ENCODE measurements around the gene EXOC6.
"Not testable (repeated sequence)": the region's sequence is repeated elsewhere in the genome, so short reads cannot be mapped to it uniquely, and the experiment has no call there.

EXOC6 gene

GRCh38 chr10:92907280-92907679, 59.0 kb downstream of the EXOC6 start:
- H3K27me3 ChIP-seq = no peaks in the 10 kb centered on the region
- no peak for DNase-seq
- H3K36me3 ChIP-seq = no peaks in the 10 kb centered on the region
- TF ChIP-seq CTCF (IDR thresholded peaks at IDR 0.05; ENCODE audit: low read depth, low read length) = no peak
- no peaks in the 10 kb centered on the region for H3K4me1 ChIP-seq
- H3K9me3 ChIP-seq = no peaks in the 10 kb centered on the region
- H3K4me3 ChIP-seq (ENCODE audit: low read depth, low read length) = no peak overlapping the region

- not testable (repeated sequence) for H3K36me3 ChIP-seq; H3K9me3 ChIP-seq; H3K4me3 ChIP-seq (ENCODE audit: low read depth, low read length); H3K27me3 ChIP-seq; DNase-seq; H3K4me1 ChIP-seq
Measured at GRCh38 chr10:92912631-92913030, 64.3 kb downstream of the EXOC6 start.

- H3K27me3 ChIP-seq = no peaks in the 10 kb centered on the region
- no peaks in the 10 kb centered on the region; the same call in 1 of the 2 replicates for H3K4me1 ChIP-seq
- H3K4me3 ChIP-seq (ENCODE audit: low read depth, low read length) = no peak overlapping the region
- no peak for DNase-seq
- no peak for TF ChIP-seq CTCF (IDR thresholded peaks at IDR 0.05; ENCODE audit: low read depth, low read length)
- no peaks in the 10 kb centered on the region for H3K9me3 ChIP-seq
- no peaks in the 10 kb centered on the region for H3K36me3 ChIP-seq
Measured at GRCh38 chr10:92913973-92914372, 65.7 kb downstream of the EXOC6 start.

GRCh38 chr10:92914478-92915325, 66.4 kb downstream of the EXOC6 start:
- H3K4me1 ChIP-seq = no peaks in the 10 kb centered on the region; the same call in 1 of the 2 replicates
- no peaks in the 10 kb centered on the region for H3K36me3 ChIP-seq
- no peaks in the 10 kb centered on the region for H3K9me3 ChIP-seq
- DNase-seq = peak; percentile 69
- H3K27me3 ChIP-seq = no peaks in the 10 kb centered on the region
- TF ChIP-seq CTCF (IDR thresholded peaks at IDR 0.05; ENCODE audit: low read depth, low read length) = peak; percentile 80
- no peak overlapping the region for H3K4me3 ChIP-seq (ENCODE audit: low read depth, low read length)

GRCh38 chr10:92915892-92916291, 67.6 kb downstream of the EXOC6 start:
- no peak for DNase-seq
- Histone ChIP-seq H3K27me3 (no peaks in the 10 kb centered on the region), H3K4me3 (ENCODE audit: low read depth, low read length) (no peak overlapping the region), H3K9me3 (no peaks in the 10 kb centered on the region), H3K4me1 (no peaks in the 10 kb centered on the region; the same call in 1 of the 2 replicates), H3K36me3 (no peaks in the 10 kb centered on the region)
- no peak for TF ChIP-seq CTCF (IDR thresholded peaks at IDR 0.05; ENCODE audit: low read depth, low read length)

GRCh38 chr10:92916433-92916832, 68.1 kb downstream of the EXOC6 start:
- no peaks in the 10 kb centered on the region for H3K9me3 ChIP-seq
- H3K4me1 ChIP-seq = no peaks in the 10 kb centered on the region; the same call in 1 of the 2 replicates
- no peak overlapping the region for H3K4me3 ChIP-seq (ENCODE audit: low read depth, low read length)
- no peaks in the 10 kb centered on the region for H3K27me3 ChIP-seq
- no peak for TF ChIP-seq CTCF (IDR thresholded peaks at IDR 0.05; ENCODE audit: low read depth, low read length)
- H3K36me3 ChIP-seq = no peaks in the 10 kb centered on the region
- no peak for DNase-seq
